ELF-1 (cell line): ENCODE results near the gene EBNA1BP2.
"Not testable (repeated sequence)": the region's sequence is repeated elsewhere in the genome, so short reads cannot be mapped to it uniquely, and the experiment has no call there.

ENCODE experiments used
- DNase-seq: peaks from one replicate; pipeline ENCODE4 v3.0.0-alpha.2; 2016; ENCODE audit warnings: low read depth, low spot score

The EBNA1BP2 gene

GRCh38 chr1:43171876-43172526 lies at the start of gene EBNA1BP2, which contains the start of gene CFAP57:
Gene EBNA1BP2 (minus strand): TSS chr1:43172290. CDS start chr1:43172118, 172 bp downstream.
Gene CFAP57 (plus strand): TSS chr1:43172330. CDS start chr1:43172754, 424 bp downstream.
- peak; percentile 96 for DNase-seq

- no peak for DNase-seq
Observed at GRCh38 chr1:43221797-43222196, 49.7 kb upstream of the EBNA1BP2 start.

- no peak for DNase-seq
Observed at GRCh38 chr1:43220905-43221778, 49.1 kb upstream of the EBNA1BP2 start.

GRCh38 chr1:43217747-43218146 lies 45.7 kb upstream of the EBNA1BP2 start:
- no peak for DNase-seq

GRCh38 chr1:43214501-43215444 lies 42.7 kb upstream of the EBNA1BP2 start:
- no peak for DNase-seq

- DNase-seq, result not testable (repeated sequence)
Observed at GRCh38 chr1:43208277-43208676, 36.2 kb upstream of the EBNA1BP2 start.

- peak; percentile 18 for DNase-seq
Observed at GRCh38 chr1:43207229-43207853, 35.3 kb upstream of the EBNA1BP2 start.

GRCh38 chr1:43206600-43207228 lies 34.6 kb upstream of the EBNA1BP2 start:
- peak; percentile 95 for DNase-seq

- DNase-seq, result no peak
Observed at GRCh38 chr1:43205671-43206070, 33.6 kb upstream of the EBNA1BP2 start.

- no peak for DNase-seq
Observed at GRCh38 chr1:43204394-43204793, 32.3 kb upstream of the EBNA1BP2 start.

- no peak for DNase-seq
Observed at GRCh38 chr1:43203859-43204258, 31.8 kb upstream of the EBNA1BP2 start.

- no peak for DNase-seq
Observed at GRCh38 chr1:43199093-43199726, 27.1 kb upstream of the EBNA1BP2 start.

- DNase-seq, result no peak
Observed at GRCh38 chr1:43197343-43198127, 25.4 kb upstream of the EBNA1BP2 start.

- no peak for DNase-seq
Observed at GRCh38 chr1:43194509-43194908, 22.4 kb upstream of the EBNA1BP2 start.

- no peak for DNase-seq
Observed at GRCh38 chr1:43188106-43188505, 16.0 kb upstream of the EBNA1BP2 start.

- DNase-seq, result no peak
Observed at GRCh38 chr1:43184995-43185394, 12.9 kb upstream of the EBNA1BP2 start.

- DNase-seq, result no peak
Observed at GRCh38 chr1:43184388-43184787, 12.3 kb upstream of the EBNA1BP2 start.

- peak; percentile 44 for DNase-seq
Observed at GRCh38 chr1:43177691-43178090, 5.6 kb upstream of the EBNA1BP2 start.

GRCh38 chr1:43174873-43175272 lies 2.8 kb upstream of the EBNA1BP2 start:
- DNase-seq, result no peak
